Progenitor cell of endocrine pancreas (in vitro differentiated cells): ENCODE data around the gene ELAVL3. TPM values are rescaled to one million over a fixed set of nuclear protein-coding genes. Genes with fewer than 3 reads are reported as not detected.
"Not testable (repeated sequence)": the region's sequence is repeated elsewhere in the genome, so short reads cannot be mapped to it uniquely, and the experiment has no call there.

Experiments
- DNase-seq: peaks from one replicate; pipeline ENCODE4 v3.0.0; 2021; ENCODE audit warnings: low spot score; ENCODE audit not compliant: unreplicated experiment
- H3K27ac Mint-ChIP-seq: 2 replicates; pipeline ENCODE4 v1.8.0; 2021; ENCODE audit warnings: mild to moderate bottlenecking, moderate library complexity, mixed read lengths
- H3K27me3 Mint-ChIP-seq: 2 replicates; pipeline ENCODE4 v1.8.0; 2021; ENCODE audit warnings: mixed read lengths
- H3K36me3 Mint-ChIP-seq: 2 replicates; pipeline ENCODE4 v1.8.0; 2022; ENCODE audit warnings: mixed read lengths; ENCODE audit not compliant: insufficient read depth
- H3K4me1 Mint-ChIP-seq: 2 replicates; pipeline ENCODE4 v1.8.0; 2021; ENCODE audit warnings: low read depth, mixed read lengths
- H3K4me3 Mint-ChIP-seq: 2 replicates; pipeline ENCODE4 v1.8.0; 2021; ENCODE audit warnings: low read depth, mild to moderate bottlenecking, moderate library complexity, mixed read lengths
- H3K9me3 Mint-ChIP-seq: 2 replicates; pipeline ENCODE4 v1.8.0; 2021; ENCODE audit warnings: low read depth, mixed read lengths
- total RNA-seq: library from RNA; stranded (reverse); gene quantifications from 2 replicates; pipeline ENCODE4 v1.2.1, GENCODE V29; 2021
- TF ChIP-seq, protein P1 (sequence below): fragments of 200-600 bp; sonication (generic); IDR thresholded peaks from one replicate; pipeline ENCODE4 v1.5.0; 2021; ENCODE audit warnings: antibody characterized with exemption, mild to moderate bottlenecking; ENCODE audit not compliant: unreplicated experiment

Gene ELAVL3
- total RNA-seq, 1 donor from 2014 or later: 1.4 TPM

- Mint-ChIP-seq H3K4me1 (no peaks in the 10 kb centered on the region), H3K36me3 (no peaks in the 10 kb centered on the region), H3K27ac (no peak overlapping the region), H3K4me3 (no peak overlapping the region), H3K9me3 (no peaks in the 10 kb centered on the region), H3K27me3 (peaks cover 47% of the 10 kb centered on the region)
- DNase-seq: no peak
- TF ChIP-seq, protein P1, sequence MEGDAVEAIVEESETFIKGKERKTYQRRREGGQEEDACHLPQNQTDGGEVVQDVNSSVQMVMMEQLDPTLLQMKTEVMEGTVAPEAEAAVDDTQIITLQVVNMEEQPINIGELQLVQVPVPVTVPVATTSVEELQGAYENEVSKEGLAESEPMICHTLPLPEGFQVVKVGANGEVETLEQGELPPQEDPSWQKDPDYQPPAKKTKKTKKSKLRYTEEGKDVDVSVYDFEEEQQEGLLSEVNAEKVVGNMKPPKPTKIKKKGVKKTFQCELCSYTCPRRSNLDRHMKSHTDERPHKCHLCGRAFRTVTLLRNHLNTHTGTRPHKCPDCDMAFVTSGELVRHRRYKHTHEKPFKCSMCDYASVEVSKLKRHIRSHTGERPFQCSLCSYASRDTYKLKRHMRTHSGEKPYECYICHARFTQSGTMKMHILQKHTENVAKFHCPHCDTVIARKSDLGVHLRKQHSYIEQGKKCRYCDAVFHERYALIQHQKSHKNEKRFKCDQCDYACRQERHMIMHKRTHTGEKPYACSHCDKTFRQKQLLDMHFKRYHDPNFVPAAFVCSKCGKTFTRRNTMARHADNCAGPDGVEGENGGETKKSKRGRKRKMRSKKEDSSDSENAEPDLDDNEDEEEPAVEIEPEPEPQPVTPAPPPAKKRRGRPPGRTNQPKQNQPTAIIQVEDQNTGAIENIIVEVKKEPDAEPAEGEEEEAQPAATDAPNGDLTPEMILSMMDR: no peak
These were observed 7.1 kb downstream of the ELAVL3 start for GRCh38 chr19:11473725-11474124.

DNA sequence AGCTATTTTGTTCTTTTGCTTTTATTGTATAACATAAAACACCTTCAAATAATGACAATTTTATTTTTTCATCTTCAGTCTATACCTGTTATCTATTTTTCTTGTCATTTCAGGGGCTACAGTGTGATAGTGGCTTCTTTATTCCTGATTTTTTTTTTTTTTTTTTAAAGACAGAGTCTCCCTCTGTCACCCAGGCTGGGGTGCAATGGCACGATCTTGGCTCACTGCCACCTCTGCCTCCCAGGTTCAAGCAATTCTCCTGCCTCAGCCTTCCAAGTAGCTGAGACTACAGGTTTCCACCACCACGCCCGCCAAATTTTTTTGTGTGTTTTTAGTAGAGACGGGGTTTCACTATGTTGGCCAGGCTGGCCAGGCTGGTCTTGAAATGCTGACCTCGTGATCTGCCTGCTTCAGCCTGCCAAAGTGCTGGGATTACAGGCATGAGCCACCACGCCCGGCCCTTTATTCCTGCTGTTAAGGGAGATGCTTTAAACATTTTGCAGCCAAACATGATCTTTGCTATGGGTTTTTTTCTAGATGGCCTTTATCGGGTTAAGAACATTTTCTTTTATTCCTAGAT lies 12.5 kb downstream of the ELAVL3 start:
- H3K4me3 Mint-ChIP-seq, H3K36me3 Mint-ChIP-seq: not testable (repeated sequence)

DNA sequence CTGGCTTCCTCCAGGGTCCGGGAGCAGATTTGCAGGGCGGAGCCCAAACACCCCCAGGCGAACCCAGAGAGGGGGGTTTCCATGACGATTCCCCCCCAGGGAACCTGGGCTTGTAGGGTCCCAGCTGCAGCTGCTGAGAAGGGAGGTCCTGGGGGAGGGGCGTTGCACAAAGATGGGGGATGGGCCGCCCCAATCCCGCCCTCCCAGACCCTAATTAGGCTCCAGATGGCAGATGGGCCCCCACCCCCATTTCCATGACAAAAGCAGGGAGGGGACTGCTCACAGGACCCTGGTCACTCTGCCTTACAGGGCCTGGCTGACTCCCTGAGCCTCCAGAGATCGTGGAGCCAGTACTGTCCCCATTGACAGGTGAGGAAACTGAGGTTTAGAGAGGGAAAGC lies 15.2 kb downstream of the ELAVL3 start:
- no peaks in the 10 kb centered on the region for H3K36me3 Mint-ChIP-seq
- no peak overlapping the region for H3K4me3 Mint-ChIP-seq
- no peaks in the 10 kb centered on the region for H3K4me1 Mint-ChIP-seq

More for the DNA sequence above, 12.5 kb downstream of the ELAVL3 start:
- not testable (repeated sequence) for H3K9me3 Mint-ChIP-seq, H3K4me1 Mint-ChIP-seq, H3K27ac Mint-ChIP-seq, DNase-seq
- H3K27me3 Mint-ChIP-seq: peaks cover 15% of the 10 kb centered on the region

DNA sequence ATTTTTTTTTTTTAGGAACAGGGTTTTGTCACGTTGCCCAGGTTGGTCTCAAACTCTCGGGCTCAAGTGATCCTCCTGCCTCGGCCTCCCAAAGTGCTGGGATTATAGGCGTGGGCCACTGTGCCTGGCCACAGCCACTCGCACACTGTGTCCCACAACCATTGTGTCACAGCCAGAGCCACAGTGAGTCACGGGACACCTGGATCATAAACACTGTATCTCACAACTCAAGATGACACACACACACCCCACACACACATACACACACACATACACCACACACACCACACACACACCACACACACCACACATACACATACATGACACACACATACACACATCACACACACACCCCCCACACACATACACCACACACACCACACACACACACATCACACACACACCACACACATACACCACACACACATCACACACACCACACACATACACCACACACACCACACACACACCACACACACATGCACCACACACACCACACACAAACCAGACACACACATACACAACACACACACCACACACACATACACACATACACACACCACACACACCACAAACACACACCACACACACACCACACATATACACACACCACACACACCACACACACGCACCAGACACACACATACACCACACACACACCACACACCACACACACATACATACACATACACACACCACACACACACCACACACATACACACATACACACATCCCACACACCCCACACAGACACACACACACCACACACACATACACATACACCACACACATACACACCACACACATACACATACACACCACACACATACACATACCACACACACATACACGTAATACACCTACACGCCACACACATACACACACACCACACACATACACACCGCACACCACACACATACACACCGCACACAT lies 16.2 kb downstream of the ELAVL3 start:
- H3K27me3 Mint-ChIP-seq: peaks cover 2% of the 10 kb centered on the region
- DNase-seq: no peak
- no peaks in the 10 kb centered on the region for H3K9me3 Mint-ChIP-seq
- no peaks in the 10 kb centered on the region for H3K36me3 Mint-ChIP-seq
- TF ChIP-seq, protein P1: no peak
- H3K27ac Mint-ChIP-seq: no peak overlapping the region
- H3K4me3 Mint-ChIP-seq: no peak overlapping the region
- no peaks in the 10 kb centered on the region for H3K4me1 Mint-ChIP-seq

More for the DNA sequence above, 15.2 kb downstream of the ELAVL3 start:
- DNase-seq: no peak
- TF ChIP-seq, protein P1: no peak
- H3K27ac Mint-ChIP-seq: no peak overlapping the region
- peaks cover 2% of the 10 kb centered on the region for H3K27me3 Mint-ChIP-seq
- no peaks in the 10 kb centered on the region for H3K9me3 Mint-ChIP-seq

- H3K4me1 Mint-ChIP-seq: no peaks in the 10 kb centered on the region
- TF ChIP-seq, protein P1: no peak
- peaks cover 2% of the 10 kb centered on the region for H3K27me3 Mint-ChIP-seq
- no peaks in the 10 kb centered on the region for H3K36me3 Mint-ChIP-seq
- no peak overlapping the region for H3K27ac Mint-ChIP-seq
- DNase-seq: no peak
- no peak overlapping the region for H3K4me3 Mint-ChIP-seq
- H3K9me3 Mint-ChIP-seq: no peaks in the 10 kb centered on the region
These were observed 17.5 kb downstream of the ELAVL3 start for GRCh38 chr19:11463391-11463790.

DNA sequence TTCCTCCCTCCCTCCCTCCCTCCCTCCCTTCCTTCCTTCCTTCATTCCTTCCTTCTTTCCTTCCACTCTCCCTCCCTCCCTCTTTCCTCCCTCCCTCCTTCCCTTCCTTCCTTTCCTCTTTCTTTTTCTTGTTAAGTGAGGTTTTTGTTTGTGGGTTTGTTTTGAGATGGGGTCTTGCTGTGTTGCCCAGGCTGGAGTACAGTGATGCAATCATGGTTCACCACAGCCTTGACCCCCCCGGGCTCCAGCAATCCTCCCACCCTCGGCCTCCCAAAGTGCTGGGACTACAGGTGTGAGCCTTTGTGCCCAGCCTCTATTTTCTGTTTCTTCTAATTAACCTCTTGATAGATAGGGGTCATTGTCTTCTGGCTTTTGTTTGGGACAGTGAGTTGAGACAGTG lies 19.4 kb downstream of the ELAVL3 start:
- Mint-ChIP-seq H3K9me3 (no peaks in the 10 kb centered on the region), H3K4me3 (no peak overlapping the region), H3K4me1 (no peaks in the 10 kb centered on the region), H3K27ac (no peak overlapping the region), H3K27me3 (no peaks in the 10 kb centered on the region), H3K36me3 (no peaks in the 10 kb centered on the region)
- TF ChIP-seq, protein P1: no peak
- DNase-seq: no peak
